ENCODE measurements around the gene RFX1.

The RFX1 gene

DNA sequence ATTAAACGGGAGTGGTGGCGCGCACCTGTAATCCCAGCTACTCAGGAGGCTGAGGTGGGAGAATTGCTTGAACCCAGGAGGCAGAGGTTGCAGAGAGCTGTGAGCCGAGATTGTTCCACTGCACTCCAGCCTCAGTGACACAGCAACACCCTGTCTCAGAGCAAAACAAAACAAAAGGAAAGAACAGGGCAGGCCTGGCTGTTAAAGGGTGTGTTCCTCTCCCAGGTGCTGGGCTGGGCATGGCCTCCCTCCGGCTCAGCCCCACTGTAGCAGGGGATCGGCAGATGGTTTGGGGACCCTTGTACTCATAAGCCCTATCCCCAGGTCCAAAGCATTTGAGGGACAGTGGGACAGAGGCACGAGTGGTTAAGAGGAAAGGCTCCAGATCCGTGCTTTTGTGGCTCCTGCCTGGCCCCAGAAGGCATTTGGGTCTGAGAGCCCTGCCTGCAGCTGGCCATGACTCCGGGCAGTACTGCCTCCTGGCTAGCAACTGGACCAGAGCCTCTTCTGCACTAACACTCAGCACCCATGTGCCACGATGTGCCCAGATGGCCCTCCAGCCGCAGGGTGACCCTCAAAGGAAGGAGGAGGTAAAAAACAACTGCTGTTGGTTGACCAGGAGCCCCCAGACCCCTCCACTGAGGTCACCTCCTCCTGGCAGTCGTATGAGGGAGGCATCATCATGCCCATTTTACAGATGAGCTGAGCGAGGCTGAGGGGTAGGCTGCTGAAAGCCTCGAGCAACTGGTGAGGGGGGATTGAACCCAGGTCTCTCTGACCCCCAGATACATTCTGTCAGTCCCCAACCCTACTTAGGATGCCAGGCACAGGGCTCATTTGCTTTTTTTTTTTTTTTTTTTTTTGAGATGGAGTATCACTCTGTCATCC is 10.0 kb downstream of the RFX1 start:
- no peak for DNase-seq

DNA sequence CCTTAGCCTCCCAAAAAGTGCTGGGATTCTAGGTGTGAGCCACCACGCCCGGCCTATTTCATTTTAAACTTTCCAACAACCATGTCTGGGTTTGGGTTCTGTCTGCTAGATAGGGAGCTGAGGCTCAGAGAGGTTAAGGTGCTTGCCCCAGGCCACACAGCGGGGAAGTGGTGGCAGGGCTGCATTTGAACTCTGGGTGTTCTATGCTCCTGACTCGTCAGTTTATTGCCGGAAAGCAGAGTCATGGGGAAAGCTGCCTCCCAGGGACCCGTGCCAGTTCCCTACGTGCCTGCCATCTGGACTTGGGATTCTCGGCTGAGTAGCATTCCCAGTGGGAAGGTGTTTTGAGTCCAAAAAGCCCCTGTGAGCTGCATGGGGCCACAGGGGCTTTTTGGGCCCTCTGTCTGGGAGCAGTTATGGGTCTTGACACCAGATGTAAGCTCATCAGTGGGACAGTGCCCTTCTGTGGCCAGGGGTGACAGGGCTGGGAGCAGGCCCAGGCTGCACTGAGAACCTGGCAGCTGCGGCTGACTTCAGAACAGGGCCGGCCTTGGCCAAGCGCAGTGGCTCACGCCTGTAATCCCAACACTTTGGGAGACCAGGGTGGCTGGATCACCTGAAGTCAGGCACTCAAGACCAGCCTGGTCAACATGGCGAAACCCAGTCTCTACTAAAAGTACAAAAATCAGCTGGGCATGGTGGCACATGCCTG is 10.9 kb downstream of the RFX1 start:
- DNase-seq, result no peak

DNA sequence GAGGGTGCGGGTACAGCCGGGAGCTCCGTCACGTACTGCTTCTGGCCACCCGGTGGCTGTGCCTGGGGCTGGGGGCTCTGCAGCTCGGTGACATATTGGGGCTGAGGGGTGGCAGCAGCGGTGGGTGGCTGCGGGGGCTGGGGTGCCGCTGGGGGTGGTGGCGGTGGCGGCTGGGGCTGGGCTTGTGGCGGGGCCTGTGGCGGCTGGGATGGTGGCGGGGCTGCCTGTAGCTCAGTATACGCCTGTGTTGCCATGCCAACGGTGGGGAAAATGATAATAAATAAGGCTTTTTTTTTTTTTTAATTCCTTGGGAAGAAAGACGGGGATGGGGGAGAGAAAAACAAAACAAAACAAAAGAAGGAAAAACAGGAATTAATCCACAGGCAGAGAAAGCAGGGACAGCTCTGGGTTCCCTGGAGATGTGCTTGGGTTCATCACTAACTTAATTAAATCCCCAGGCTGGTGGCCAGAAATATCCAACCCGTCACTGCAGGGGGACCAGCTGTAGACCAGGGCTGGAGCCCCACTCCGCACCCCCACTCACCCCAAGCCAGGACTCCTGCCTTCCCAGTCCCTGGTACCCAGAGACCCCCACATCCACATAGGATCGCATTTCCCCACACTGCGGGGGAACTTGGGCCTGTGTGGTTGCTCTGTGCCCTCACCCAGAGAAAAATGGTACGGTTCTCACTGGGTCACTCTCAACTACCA is 12.4 kb downstream of the RFX1 start:
- DNase-seq, result no peak

DNA sequence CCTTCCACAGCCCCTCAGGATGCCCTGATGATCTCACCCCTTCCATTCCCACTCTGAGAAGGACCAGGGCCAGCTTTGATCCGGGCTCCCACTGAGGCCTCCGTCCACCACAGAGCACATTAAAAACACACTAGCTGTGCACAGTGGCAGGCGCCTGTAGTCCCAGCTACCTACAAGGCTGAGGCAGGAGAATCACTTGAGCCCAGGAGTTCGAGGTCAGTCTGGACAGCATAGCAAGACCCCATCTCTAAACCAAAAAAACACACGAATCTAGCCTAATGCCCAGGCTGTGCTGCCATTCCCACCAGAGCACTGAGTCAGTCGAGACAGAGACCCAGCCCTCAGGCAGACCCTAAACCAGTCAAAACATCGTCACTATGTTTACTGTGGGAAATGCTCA is 14.1 kb downstream of the RFX1 start:
- DNase-seq, result no peak

DNA sequence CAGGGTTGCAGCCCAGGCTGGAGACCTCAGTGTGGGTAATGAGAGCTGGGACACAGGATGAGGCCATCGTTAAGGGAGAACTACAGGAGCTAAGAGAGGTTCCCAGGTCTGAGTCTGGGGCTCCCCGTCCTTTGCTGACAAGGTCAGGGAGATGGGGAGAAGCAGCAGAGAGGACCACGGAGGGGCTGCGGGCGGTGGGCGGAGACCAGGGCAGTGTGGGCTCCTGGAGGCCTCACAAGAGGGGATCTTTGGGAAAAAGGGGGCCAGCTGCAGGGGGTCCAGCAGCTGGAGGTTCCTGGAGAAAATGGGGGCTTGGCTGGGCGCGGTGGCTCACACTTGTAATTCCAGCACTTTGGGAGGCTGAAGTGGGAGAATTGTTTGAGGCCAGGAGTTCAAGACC is 16.0 kb downstream of the RFX1 start:
- DNase-seq, result no peak

DNA sequence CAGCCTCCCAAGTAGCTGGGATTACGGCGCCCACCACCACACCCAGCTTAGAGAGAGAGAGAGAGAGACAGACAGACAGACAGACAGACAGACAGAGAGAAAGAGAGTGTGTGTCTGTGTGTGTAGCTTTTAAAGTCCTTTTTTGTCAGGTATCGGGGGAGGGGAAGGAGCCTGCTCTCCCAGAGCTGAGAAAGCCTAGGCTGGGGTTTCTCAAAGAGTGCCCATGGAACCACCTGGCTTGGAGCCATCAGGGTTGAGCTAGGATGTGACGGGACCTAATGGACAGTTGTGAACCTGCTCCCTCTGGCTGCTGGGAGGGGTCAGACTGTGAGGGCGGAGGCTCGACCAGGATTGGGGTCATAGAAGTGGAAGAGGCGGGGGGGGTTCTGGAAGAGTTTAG is 16.6 kb downstream of the RFX1 start:
- DNase-seq, result no peak

DNA sequence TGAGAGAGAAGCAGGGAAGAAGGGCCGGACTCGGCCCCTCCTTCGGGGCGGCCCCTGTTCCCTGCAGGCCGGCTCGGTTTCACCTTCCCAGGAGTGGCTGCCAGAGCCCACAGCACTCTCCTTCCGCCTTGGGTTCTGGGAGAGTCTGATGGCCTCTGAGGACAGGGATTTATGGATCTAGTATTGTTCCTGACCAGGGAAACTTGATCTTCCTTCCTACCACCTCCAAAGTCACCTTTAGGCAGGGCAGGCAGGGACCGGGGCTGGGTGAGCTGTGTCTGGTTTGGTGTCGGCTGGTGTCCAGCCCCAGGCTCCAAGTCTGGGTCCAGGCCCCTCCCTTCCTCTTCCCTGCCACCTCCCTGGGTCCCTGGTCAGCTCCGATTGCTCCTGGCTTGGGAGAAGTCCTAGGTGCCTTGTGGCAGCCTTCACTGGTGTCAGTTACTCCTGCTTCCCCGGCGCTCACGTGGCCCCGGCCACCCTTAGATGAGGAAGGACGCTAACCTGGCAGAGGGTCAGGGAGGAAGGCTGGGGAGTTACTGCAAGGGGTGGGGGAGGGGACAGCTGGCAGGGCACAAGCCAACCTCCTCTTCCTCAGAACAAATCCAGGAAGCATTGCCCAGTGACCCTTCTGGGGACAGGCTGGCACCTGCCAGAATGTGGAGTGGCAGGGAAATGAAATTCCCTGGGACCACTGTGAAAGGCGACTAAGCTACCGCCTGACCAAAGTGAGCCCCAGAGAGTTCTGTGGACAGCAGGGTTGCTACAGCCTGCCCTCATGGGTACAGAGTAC is 18.8 kb downstream of the RFX1 start:
- DNase-seq, result no peak

DNA sequence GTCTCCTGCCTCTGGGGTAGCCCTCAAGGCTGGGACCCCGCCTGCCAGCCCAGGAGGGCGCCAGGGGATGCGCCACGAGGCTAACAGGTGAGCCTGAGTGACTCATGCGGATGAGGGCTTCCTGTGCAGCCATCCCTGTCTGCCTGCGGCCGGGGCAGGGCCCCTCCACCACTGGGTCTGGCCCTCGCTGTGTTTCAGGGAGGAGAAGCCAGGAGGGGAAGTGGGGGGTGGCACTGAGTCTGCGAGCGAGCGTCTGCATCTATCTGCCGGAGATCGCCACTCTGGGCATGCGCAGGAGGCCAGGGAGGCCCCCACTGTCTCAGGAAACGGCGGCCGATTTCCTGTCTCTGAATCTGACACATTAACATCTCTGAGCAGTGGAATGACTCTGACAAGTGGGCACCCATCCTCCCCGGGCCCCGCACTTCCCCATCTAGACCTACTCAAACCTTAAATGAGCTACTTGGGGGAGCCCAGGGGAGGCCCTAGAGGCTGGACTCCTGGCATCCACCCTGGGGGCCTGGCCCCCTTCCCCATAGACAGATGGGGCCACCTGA is 19.7 kb downstream of the RFX1 start:
- peak; percentile 72 for DNase-seq

DNA sequence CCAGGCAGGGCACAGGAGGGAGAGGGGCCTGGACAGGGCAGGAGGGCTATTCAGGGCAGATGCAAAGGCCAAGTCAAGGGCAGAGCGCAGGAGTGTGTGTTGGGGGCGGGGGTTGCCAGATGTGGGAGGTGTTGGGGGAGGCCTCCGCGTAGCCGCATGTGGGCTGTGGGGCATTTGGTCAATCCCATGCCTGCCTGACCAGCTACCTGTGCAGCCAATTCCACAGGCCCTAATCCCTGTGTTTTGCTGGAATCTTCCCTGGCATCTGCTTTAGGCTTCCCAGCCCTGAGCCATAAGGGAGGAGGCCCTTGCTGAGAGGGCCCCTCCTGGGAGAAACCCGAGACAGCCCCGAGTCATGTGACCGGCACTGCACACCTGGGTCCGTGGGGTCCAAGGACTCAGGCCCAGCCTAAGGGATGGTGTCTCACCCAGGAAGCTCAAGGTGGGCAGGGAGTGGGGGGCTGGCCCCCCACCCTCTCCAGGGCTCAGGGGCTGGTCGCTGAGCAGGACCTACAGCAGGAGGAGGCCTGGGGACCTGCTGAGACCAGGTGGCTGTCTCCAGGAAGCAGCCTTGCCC is 20.3 kb downstream of the RFX1 start:
- no peak for DNase-seq

DNA sequence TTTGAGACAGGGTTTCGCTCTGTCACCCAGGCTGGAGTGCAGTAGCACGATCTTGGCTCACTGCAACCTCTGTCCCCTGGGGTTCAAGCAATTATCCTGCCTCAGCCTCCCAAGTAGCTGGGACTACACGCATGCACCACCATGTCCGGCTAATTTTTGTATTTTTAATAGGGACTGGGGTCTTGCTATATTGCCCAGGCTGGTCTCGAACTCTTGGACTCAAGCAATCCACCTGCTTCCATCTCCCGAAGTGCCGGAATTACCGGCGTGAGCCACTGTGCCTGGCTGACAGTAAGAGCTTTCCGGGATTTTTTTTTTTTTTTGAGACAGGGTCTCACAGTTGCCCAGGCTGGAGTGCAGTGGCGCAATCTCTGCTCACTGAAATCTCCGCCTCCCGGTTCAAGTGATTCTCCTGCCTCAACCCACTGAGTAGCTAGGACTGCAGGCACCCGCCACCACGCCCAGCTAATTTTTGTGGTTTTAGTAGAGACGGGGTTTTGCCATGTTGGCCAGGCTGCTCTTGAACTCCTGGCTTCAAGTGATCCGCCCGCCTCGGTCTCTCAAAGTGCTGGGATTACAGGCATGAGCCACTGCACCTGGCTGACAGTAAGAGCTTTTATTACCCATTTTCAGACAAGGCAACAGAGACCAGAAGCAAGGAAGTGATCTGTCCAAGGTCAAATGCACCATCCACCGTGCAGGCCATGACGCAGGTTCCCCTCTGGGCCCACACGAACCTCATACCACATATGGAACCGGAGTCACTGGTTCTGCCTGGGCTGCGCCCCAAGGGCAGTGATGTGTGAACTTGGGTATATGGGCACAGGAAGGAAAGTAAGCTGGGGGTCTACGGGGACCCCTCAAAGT is 21.0 kb downstream of the RFX1 start:
- no peak for DNase-seq

DNA sequence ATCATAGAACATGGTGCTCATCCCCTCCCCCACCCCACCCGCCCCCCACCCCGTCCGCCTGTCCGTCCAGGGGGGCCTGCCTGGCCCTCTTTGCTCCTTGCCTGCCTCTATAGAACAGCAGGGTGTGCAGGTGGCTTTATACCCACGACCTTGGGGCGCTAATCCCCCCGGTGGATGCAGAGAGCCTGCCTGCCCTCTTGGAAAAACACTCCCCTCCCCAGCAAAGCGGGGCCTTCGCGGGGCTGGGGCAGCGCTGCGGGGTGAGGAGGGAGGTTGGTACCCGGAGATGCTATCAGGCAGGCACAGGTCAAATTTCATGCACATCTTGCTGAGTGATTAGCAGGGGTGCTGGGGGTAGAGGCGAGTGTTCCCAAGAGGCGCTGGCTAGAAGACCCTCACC is 21.9 kb downstream of the RFX1 start:
- no peak for DNase-seq

DNA sequence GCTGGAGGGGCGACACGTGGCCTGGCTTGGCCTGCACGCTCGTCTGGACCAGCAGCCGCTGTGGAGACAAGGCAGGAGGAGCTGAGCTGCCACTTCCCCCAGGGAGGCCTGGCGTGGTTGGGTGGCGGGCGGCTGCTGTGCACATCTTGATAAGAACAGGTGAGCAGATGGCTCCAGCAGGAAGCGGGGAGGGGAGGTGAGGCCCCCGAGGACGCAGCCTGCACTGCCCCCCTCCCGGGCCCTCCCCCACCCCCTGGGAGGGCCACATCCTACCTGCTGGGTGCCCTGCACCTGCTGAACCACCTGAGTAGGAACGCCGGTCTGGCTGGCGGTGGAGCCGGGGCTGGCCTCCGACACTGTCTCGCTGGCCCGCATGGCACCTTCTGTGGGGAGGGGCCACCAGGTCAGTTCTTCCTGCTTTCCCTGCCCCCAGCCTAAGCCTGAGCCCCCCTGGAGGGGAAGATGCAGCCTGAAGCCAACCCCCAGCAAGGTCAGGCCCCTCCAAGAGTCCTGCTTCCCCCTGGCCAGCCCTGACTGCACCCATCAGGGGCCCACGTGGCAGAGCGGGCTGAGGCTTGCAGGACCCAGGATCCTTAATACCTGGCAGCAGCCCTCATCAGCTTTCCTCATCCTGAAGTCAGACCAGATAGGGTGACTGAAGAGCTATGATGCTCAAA is 22.8 kb downstream of the RFX1 start:
- no peak for DNase-seq

DNA sequence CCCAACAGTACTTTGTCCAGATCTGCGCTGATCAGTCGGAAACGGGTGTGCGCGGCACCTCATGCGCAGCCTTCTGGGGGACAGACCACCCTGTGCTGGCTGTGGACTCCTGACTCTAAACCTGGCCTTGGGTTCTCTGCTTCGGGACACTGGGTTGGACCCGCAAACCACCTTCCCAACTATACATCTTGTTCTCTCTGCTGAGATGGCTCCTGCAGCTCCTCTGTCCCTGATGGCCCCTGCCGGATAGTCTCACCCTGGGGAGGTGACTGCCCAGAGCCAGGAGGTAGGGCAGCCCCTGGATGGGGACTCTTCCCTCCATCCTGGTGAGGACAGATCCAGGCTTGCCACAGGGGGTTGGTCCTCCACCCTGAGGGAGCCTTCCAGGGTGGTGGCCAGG is 23.3 kb downstream of the RFX1 start:
- DNase-seq, result no peak

DNA sequence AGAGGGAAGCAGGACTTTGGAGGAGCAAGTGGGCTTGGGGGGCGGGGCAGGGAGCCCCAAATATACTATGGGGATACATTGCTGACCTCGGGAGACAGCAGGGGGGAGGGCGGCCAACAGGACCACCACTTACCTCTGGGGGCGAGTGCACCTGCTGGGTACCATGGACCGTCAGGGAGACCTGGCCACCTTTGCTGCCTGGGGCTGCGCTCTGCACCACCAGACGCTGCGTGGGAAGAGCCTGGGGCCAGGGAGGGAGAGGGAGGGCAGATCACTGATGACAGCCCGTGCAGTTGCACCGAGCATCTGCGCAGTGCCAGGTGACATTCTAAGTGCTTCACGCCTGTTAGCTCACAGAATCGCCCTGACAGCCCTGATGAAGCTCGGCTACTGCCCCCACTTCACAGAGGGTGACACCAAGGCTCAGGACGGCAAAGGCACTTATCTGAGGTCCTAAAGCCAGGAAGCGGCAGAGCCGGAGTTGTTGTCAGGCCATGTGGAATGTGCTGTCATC is 24.1 kb downstream of the RFX1 start:
- DNase-seq, result no peak

DNA sequence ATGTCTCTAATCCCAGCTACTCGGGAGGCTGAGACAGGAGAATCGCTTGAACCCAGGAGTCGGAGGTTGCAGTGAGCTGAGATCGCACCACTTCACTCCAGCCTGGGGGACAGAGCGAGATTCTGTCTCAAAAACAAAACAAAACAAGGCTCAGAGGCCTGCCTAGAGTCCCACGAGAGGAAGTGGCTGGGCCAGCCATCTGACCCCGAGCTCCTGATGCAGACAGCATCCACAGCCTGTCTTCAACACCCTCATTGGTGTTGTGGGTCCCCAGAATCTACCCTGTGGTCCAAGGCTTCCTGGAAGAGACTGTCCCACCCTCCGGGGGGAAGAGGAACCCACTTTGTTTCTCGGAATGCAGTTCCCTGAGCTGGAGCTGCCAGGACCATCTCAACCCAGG is 24.7 kb downstream of the RFX1 start:
- no peak for DNase-seq

DNA sequence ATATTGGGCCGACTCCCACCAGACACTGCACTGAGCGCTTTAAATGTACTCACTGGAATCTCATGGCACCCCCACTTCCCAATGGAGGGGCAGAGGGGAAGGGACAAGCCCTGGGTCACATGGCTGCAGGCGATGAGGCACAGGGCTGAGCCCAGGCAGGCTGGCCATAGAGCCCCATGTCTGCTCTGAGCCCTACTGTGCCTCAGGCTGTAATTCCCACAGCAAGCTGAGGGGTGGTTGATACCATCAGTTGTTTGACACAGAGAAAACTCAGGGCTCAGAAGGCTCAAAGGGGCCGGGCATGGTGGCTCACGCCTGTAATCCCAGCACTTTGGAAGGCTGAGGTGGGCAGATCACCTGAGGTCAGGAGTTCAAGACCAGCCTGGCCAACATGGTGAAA is 25.1 kb downstream of the RFX1 start:
- peak; percentile 51 for DNase-seq

DNA sequence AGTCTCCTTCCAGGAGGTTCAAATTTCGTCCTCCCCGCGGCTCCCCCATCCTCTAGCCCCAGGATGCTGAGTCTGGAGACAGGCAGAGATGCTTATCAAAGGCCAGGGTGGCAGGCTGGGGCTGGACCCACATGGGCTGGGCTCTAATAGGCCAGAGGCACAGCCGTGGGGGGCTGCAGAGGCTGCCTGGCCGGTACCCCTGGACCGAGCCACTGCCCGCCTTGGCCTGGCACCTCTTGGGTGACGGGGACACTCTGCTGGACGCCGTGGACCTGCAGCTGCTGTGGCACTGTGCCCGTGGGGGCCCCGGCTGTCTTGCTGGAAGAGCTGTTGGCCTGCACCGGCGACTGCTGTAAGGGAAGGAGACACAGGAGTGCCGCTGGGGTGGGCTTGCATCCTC is 25.8 kb downstream of the RFX1 start:
- no peak for DNase-seq

DNA sequence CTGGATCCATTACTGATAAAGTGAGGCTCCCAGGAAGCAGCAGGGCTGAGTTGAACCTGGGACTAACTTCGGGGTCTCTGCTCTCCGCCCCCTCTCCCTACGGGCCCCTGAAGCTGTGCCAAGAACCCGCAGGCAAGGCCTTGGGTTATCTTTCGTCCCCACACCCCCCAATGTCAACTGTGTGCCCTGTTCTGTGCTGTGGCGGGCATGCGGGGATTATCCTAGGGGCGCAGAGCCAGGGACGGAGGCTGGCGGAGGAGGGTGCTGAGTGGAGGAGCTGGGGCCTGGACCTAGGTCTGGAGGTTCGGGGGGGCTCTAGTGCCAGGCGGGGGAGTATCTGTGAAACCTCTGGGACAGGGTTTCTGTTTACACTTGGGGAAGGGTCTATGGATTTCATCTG is 26.4 kb downstream of the RFX1 start:
- no peak for DNase-seq

DNA sequence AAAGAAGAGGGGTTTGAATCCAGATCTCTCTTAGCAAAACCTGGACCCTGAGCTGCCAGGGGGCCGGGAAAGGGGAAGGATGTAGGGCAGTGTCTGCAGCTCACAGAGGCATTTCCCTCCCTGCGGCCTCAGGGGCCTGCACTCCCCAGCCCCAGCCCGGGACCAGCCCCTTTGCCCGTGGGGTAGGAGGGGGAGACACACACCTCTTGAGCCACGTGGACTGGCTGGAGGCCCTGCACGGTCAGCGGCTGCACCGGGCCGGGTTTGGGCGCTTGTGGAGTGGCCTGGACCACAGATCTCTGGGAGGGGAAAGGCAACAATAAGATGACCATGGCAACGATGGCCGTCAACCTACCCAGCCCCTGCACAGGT is 26.9 kb downstream of the RFX1 start:
- no peak for DNase-seq

Measured in OCI-M1 (cell line).